Measurements from ENCODE around the gene LIN28B.
"Not testable (repeated sequence)": the region's sequence is repeated elsewhere in the genome, so short reads cannot be mapped to it uniquely, and the experiment has no call there.

LIN28B gene

GRCh38 chr6:105013459-105013858 lies 56.6 kb downstream of the LIN28B start:
- not testable (repeated sequence) for DNase-seq (ENCODE audit: low read depth in 2 of 2)

GRCh38 chr6:105014448-105014847 lies 57.5 kb downstream of the LIN28B start:
- no peak for DNase-seq (ENCODE audit: low read depth in 2 of 2)

GRCh38 chr6:105014954-105015353 lies 58.0 kb downstream of the LIN28B start:
- no peak for DNase-seq (ENCODE audit: low read depth in 2 of 2)

GRCh38 chr6:105015482-105015881 lies 58.6 kb downstream of the LIN28B start:
- DNase-seq (ENCODE audit: low read depth in 2 of 2), result no peak

GRCh38 chr6:105019285-105019684 lies 62.4 kb downstream of the LIN28B start:
- no peak for DNase-seq (ENCODE audit: low read depth in 2 of 2)

- DNase-seq (ENCODE audit: low read depth in 2 of 2), result no peak
These were observed 64.5 kb downstream of the LIN28B start for GRCh38 chr6:105021399-105021798.

- DNase-seq (ENCODE audit: low read depth in 2 of 2), result no peak
These were observed 65.5 kb downstream of the LIN28B start for GRCh38 chr6:105022416-105022815.

GRCh38 chr6:105024803-105025202 lies 67.9 kb downstream of the LIN28B start:
- DNase-seq (ENCODE audit: low read depth in 2 of 2), result no peak

- no peak for DNase-seq (ENCODE audit: low read depth in 2 of 2)
These were observed 72.0 kb downstream of the LIN28B start for GRCh38 chr6:105028898-105029297.

- DNase-seq (ENCODE audit: low read depth in 2 of 2), result no peak
These were observed 72.7 kb downstream of the LIN28B start for GRCh38 chr6:105029581-105029980.

GRCh38 chr6:105034470-105034869 lies 77.6 kb downstream of the LIN28B start:
- no peak for DNase-seq (ENCODE audit: low read depth in 2 of 2)

- no peak for DNase-seq (ENCODE audit: low read depth in 2 of 2)
These were observed 78.4 kb downstream of the LIN28B start for GRCh38 chr6:105035299-105035698.

- DNase-seq (ENCODE audit: low read depth in 2 of 2), result no peak
These were observed 79.4 kb downstream of the LIN28B start for GRCh38 chr6:105036351-105036750.

- no peak for DNase-seq (ENCODE audit: low read depth in 2 of 2)
These were observed 81.4 kb downstream of the LIN28B start for GRCh38 chr6:105038259-105038658.

- no peak for DNase-seq (ENCODE audit: low read depth in 2 of 2)
These were observed 85.0 kb downstream of the LIN28B start for GRCh38 chr6:105041880-105042279.

GRCh38 chr6:105042648-105043047 lies 85.7 kb downstream of the LIN28B start:
- no peak for DNase-seq (ENCODE audit: low read depth in 2 of 2)

GRCh38 chr6:105043979-105044378 lies 87.1 kb downstream of the LIN28B start:
- DNase-seq (ENCODE audit: low read depth in 2 of 2), result no peak

- DNase-seq (ENCODE audit: low read depth in 2 of 2), result no peak
These were observed 88.6 kb downstream of the LIN28B start for GRCh38 chr6:105045526-105045925.

- DNase-seq (ENCODE audit: low read depth in 2 of 2), result no peak
These were observed 95.1 kb downstream of the LIN28B start for GRCh38 chr6:105051941-105052471.

GRCh38 chr6:105056646-105057045 lies 99.7 kb downstream of the LIN28B start:
- no peak for DNase-seq (ENCODE audit: low read depth in 2 of 2)

- DNase-seq (ENCODE audit: low read depth in 2 of 2), result no peak
These were observed 100.3 kb downstream of the LIN28B start for GRCh38 chr6:105057160-105057559.

- DNase-seq (ENCODE audit: low read depth in 2 of 2), result no peak
These were observed 101.4 kb downstream of the LIN28B start for GRCh38 chr6:105058316-105058715.

- DNase-seq (ENCODE audit: low read depth in 2 of 2), result no peak
These were observed 101.9 kb downstream of the LIN28B start for GRCh38 chr6:105058846-105059245.

GRCh38 chr6:105066233-105066632 lies 109.3 kb downstream of the LIN28B start:
- DNase-seq (ENCODE audit: low read depth in 2 of 2), result no peak

Measured in stimulated activated CD8-positive, alpha-beta memory T cell treated with anti-CD3 and anti-CD28 coated beads, Interleukin-7, amount 100 ng/mL, for 1 hour (primary cell).